ENCODE results near the gene PPCDC. TPM values are rescaled to one million over a fixed set of nuclear protein-coding genes. Genes with fewer than 3 reads are reported as not detected.

The PPCDC gene
- total RNA-seq, 1 experiment from 2014 or later: 12.0 TPM

GRCh38 chr15:75002398-75002797, 21.0 kb upstream of the PPCDC start:
- no peak for DNase-seq (ENCODE audit: low read depth, low spot score)
- in situ Hi-C loops (cut with HindIII; ENCODE audit: low pct_unique_long_range_greater_than_20kb, low sequenced_read_pairs): no loop called here

- DNase-seq (ENCODE audit: low read depth, low spot score): no peak
- in situ Hi-C loops (cut with HindIII; ENCODE audit: low pct_unique_long_range_greater_than_20kb, low sequenced_read_pairs): no loop called here
These were observed 16.2 kb upstream of the PPCDC start for GRCh38 chr15:75007216-75007615.

- no peak for DNase-seq (ENCODE audit: low read depth, low spot score)
- in situ Hi-C loops (cut with HindIII; ENCODE audit: low pct_unique_long_range_greater_than_20kb, low sequenced_read_pairs): no loop called here
These were observed 15.2 kb upstream of the PPCDC start for GRCh38 chr15:75008221-75008625.

- DNase-seq (ENCODE audit: low read depth, low spot score): no peak
- in situ Hi-C loops (cut with HindIII; ENCODE audit: low pct_unique_long_range_greater_than_20kb, low sequenced_read_pairs): no loop called here
These were observed 14.6 kb upstream of the PPCDC start for GRCh38 chr15:75008629-75009326.

GRCh38 chr15:75016431-75016830, 7.0 kb upstream of the PPCDC start:
- no peak for DNase-seq (ENCODE audit: low read depth, low spot score)
- in situ Hi-C loops (cut with HindIII; ENCODE audit: low pct_unique_long_range_greater_than_20kb, low sequenced_read_pairs): no loop called here

GRCh38 chr15:75019916-75020315, 3.5 kb upstream of the PPCDC start:
- in situ Hi-C loops (cut with HindIII; ENCODE audit: low pct_unique_long_range_greater_than_20kb, low sequenced_read_pairs): no loop called here

GRCh38 chr15:75021341-75021740, 2.0 kb upstream of the PPCDC start:
- DNase-seq (ENCODE audit: low read depth, low spot score): no peak
- in situ Hi-C loops (cut with HindIII; ENCODE audit: low pct_unique_long_range_greater_than_20kb, low sequenced_read_pairs): no loop called here

More at GRCh38 chr15:75019916-75020315, 3.5 kb upstream of the PPCDC start:
- DNase-seq (ENCODE audit: low read depth, low spot score): no peak

DNA sequence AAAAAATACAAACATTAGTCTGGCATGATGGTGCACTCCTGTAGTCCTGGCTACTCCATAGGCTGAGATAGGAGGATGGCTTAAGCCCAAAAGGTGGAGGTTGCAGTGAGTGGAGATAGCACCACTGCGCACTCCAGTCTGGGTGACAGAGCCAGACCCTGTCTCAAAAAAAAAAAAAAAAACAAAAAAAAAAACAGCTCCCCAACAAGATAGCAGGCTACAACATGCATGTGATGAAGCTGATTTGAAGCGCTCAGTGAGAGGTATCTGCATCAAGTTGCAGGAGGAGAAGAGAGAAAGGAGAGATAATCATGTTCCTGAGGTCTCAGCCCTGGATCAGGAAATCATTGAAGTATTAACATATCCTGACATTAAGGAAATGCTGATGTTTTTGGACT, 608 bp upstream of the PPCDC start:
- no peak for DNase-seq (ENCODE audit: low read depth, low spot score)
- in situ Hi-C loops (cut with HindIII; ENCODE audit: low pct_unique_long_range_greater_than_20kb, low sequenced_read_pairs): no loop called here

DNA sequence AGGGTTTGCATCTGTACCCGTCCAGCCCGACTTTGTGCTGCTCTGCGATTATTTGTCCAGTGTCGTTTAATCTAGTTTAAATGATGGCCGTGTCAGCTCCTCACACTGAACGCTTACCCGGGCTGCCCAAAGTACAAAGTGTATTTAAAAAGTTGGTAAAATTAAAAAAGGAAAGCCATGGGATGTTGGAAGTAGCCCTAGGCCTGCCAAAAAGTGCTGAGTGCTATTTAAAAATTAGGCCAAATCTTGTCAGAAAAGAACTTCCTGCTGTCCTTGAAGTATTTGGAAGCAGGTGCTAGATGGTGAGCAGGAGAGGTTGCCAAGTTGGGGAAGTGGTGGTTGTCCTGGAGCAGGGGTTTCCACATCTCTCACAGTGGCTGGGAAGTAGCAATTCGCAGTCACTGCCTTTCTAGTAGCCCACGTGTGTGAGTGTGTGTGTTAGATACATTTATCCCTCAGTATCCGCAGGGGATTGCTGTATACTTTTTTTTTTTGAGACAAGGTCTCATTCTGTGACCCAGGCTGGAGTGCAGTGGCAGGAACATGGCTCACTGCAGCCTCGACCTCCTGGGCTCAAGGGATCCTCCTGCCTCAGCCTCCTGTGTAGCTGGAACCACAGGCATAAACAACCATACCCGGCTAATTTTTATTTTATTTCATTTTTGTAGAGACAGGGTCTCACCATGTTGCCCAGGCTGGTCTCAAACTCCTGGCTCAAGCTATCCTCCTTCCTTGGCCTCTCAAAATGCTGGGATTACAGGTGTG, 664 bp downstream of the PPCDC start:
- in situ Hi-C loops (cut with HindIII; ENCODE audit: low pct_unique_long_range_greater_than_20kb, low sequenced_read_pairs): no loop called here
- peak; percentile 31 for DNase-seq (ENCODE audit: low read depth, low spot score)

- in situ Hi-C loops (cut with HindIII; ENCODE audit: low pct_unique_long_range_greater_than_20kb, low sequenced_read_pairs): no loop called here
- no peak for DNase-seq (ENCODE audit: low read depth, low spot score)
These were observed 1.7 kb downstream of the PPCDC start for GRCh38 chr15:75025107-75025506.

GRCh38 chr15:75025548-75026260, 2.3 kb downstream of the PPCDC start:
- in situ Hi-C loops (cut with HindIII; ENCODE audit: low pct_unique_long_range_greater_than_20kb, low sequenced_read_pairs): no loop called here
- no peak for DNase-seq (ENCODE audit: low read depth, low spot score)

DNA sequence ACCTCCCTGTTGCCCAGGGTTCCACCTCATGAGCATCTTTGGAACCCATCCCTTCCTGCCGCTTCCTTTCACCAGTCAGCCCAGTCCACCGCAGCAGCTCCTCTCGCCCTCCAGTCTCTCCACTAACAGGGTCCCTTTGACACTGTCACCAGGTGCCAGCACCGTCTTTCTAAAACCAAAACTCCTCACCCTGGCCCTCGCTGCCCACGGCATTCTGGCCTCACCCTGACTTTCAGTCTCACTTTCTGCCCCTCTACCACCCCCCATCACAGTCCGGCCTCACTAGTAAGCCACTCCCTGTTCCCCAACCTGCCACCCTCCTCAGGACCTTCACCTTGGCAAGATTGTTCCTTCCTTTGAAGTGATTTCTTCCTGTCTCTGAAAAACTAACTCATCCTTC, 4.2 kb downstream of the PPCDC start:
- DNase-seq (ENCODE audit: low read depth, low spot score): no peak
- in situ Hi-C loops (cut with HindIII; ENCODE audit: low pct_unique_long_range_greater_than_20kb, low sequenced_read_pairs): no loop called here

- no peak for DNase-seq (ENCODE audit: low read depth, low spot score)
- in situ Hi-C loops (cut with HindIII; ENCODE audit: low pct_unique_long_range_greater_than_20kb, low sequenced_read_pairs): no loop called here
These were observed 5.6 kb downstream of the PPCDC start for GRCh38 chr15:75028991-75029377.

DNA sequence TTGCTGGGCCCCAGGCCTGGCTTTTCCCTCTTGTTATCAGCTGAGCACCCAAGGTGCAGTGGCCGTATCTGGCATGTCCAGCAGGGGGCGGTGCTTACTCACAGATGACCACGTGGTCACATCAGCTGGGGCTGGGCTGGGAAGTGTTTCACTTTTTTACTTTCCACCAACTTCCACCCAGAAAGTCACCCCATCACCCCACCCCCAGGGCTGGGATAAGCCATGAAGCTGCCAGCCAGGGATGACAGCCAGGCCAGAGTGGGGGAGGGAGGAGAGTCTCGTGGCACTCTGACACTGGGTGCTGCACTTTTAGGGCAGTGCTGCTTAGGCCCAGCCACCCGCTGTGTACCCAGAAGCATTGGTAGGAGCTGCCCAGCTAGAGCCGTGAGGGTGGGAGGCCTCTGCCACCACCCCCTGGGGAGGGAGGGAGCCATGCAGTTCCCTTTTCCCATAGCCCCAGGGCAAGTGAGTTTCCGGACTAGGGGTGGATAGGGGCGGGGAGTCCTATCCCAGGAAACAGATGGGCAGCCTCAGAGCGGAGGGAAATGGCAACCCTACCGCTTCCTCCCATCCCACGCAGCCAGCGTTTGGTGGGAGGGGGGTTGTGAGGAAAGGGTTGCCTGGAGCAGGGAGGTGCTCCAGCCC, 6.1 kb downstream of the PPCDC start:
- in situ Hi-C loops (cut with HindIII; ENCODE audit: low pct_unique_long_range_greater_than_20kb, low sequenced_read_pairs): no loop called here
- DNase-seq (ENCODE audit: low read depth, low spot score): peak; percentile 87

DNA sequence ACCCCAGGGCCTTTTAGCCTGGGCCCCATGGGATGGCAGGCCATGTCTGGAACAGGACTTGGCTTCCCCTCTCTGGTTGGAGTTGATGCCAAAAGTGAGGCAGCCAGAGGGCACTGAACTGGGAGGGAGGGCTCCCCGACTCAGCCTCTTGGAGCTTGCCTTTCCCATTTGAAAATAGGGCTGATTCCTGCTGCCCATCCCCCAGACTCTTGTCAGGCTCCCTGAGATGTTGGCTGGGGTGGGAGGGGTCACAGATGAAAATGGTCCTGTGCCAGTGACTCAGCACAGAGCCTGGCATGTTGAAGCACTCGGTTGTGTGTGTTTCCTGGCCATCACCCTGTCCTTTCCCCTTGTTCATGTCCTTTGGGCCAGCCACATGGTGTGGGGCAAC, 6.6 kb downstream of the PPCDC start:
- peak; percentile 35 for DNase-seq (ENCODE audit: low read depth, low spot score)
- in situ Hi-C loops (cut with HindIII; ENCODE audit: low pct_unique_long_range_greater_than_20kb, low sequenced_read_pairs): no loop called here

- in situ Hi-C loops (cut with HindIII; ENCODE audit: low pct_unique_long_range_greater_than_20kb, low sequenced_read_pairs): no loop called here
These were observed 7.0 kb downstream of the PPCDC start for GRCh38 chr15:75030424-75030823.

GRCh38 chr15:75031848-75032247, 8.5 kb downstream of the PPCDC start:
- no peak for DNase-seq (ENCODE audit: low read depth, low spot score)
- in situ Hi-C loops (cut with HindIII; ENCODE audit: low pct_unique_long_range_greater_than_20kb, low sequenced_read_pairs): no loop called here

More at GRCh38 chr15:75030424-75030823, 7.0 kb downstream of the PPCDC start:
- DNase-seq (ENCODE audit: low read depth, low spot score): peak; percentile 22

DNA sequence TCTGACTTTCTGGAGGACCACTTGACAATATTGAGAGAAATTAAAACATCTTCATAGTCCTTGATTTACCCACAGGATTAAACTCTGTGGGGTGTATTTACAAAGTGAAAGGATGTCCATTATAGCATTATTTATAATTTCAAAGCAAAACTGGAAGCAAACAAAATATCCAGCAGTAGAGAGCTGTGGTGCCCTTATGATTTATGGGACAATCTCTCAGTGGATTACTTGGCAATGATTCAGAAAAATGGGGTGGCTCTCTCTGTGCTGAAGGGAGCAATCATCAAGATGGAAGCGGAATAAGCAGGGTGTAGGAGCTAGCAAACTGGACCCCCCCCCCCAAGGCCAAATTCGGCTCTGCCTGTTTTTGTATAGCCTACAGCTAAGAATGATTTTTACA, 9.0 kb downstream of the PPCDC start:
- DNase-seq (ENCODE audit: low read depth, low spot score): no peak
- in situ Hi-C loops (cut with HindIII; ENCODE audit: low pct_unique_long_range_greater_than_20kb, low sequenced_read_pairs): no loop called here

Measured in SK-MEL-5 (cell line).